Activated CD8-positive, alpha-beta T cell treated with anti-CD3 and anti-CD28 coated beads for 36 hours (primary cell): ENCODE data around the gene POLRMT. TPM values are rescaled to one million over a fixed set of nuclear protein-coding genes. Genes with fewer than 3 reads are reported as not detected.
A peak's percentile ranks its signal among the peaks of the same experiment; 100 is the strongest.
"Not testable (repeated sequence)": the region's sequence is repeated elsewhere in the genome, so short reads cannot be mapped to it uniquely, and the experiment has no call there.

ENCODE experiments used
- ATAC-seq: fragments of 200-7000 bp; cut with Tn5 transposase; one replicate; pipeline ENCODE4 v1.10.0; 2021; ENCODE audit warnings: mild to moderate bottlenecking, moderate library complexity
- CTCF ChIA-PET: fragments of 350-600 bp; sonication (Branson Sonifier 250); formaldehyde crosslinking; loops from one replicate; lab custom pipeline; 2021; ENCODE audit warnings: antibody characterized with exemption; lab: Charles Lee
- POLR2A ChIA-PET: fragments of 350-600 bp; sonication (Branson Sonifier 250); formaldehyde crosslinking; loops from one replicate; lab custom pipeline; 2021; ENCODE audit warnings: antibody characterized with exemption; lab: Charles Lee
- DNase-seq: peaks from one replicate; pipeline ENCODE4 v3.0.0-alpha.2; 2020
- H3K27ac Mint-ChIP-seq: one replicate; pipeline ENCODE4 v1.8.0; 2021; ENCODE audit warnings: mild to moderate bottlenecking, mixed read lengths
- H3K27me3 Mint-ChIP-seq: one replicate; pipeline ENCODE4 v1.8.0; 2021; ENCODE audit warnings: mixed read lengths
- H3K36me3 Mint-ChIP-seq: one replicate; pipeline ENCODE4 v1.8.0; 2021; ENCODE audit warnings: low read depth, mixed read lengths
- H3K4me1 Mint-ChIP-seq: one replicate; pipeline ENCODE4 v1.8.0; 2021; ENCODE audit warnings: low read depth, mixed read lengths
- H3K4me3 Mint-ChIP-seq: one replicate; pipeline ENCODE4 v1.8.0; 2021; ENCODE audit warnings: mild to moderate bottlenecking, moderate library complexity, mixed read lengths
- H3K9me3 Mint-ChIP-seq: one replicate; pipeline ENCODE4 v1.8.0; 2021; ENCODE audit warnings: mixed read lengths
- intact Hi-C: fragments of 100-400 bp; cut with micrococcal nuclease; formaldehyde crosslinking; loops from one replicate; pipeline ENCODE4 v1.10.0; 2022
- total RNA-seq, 2 experiments: library from RNA; stranded (reverse); gene quantifications; one replicate each; pipeline ENCODE4 v1.2.3, GENCODE V29; 2021
- TF ChIP-seq, protein P1 (sequence below): fragments of 200-600 bp; IDR thresholded peaks from one replicate; pipeline ENCODE4 v1.8.0; 2022; ENCODE audit warnings: antibody characterized with exemption, mild to moderate bottlenecking

Gene POLRMT
- total RNA-seq, 2 experiments from 2014 or later, result 66.6 to 67.9 TPM

DNA sequence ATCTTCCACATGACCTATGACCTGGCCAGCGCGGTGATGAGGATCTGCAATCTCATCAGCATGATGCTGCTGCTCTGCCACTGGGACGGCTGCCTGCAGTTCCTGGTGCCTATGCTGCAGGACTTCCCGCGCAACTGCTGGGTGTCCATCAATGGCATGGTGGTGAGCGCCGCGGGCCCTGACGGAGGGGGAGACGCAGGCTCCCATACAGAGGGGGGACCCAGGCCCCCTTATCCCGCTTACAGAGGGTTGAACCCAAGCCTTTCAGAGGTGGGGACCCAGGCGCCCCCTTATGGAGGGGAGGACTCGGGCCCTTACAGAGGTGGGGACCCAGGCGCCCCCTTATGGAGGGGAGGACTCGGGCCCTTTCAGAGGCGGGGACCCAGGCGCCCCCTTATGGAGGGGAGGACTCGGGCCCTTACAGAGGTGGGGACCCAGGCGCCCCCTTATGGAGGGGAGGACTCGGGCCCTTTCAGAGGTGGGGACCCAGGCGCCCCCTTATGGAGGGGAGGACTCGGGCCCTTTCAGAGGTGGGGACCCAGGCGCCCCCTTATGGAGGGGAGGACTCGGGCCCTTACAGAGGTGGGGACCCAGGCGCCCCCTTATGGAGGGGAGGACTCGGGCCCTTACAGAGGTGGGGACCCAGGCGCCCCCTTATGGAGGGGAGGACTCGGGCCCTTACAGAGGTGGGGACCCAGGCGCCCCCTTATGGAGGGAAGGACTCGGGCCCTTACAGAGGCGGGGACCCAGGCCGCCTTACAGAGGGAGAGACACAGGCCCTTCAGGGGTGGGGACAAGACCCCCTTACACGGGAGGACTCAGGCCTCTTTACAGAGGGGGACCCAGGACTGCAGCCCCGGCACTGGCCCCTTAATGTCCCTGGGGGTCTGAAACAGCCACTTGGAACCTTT is 28.0 kb downstream of the POLRMT start:
- TF ChIP-seq, protein P1, sequence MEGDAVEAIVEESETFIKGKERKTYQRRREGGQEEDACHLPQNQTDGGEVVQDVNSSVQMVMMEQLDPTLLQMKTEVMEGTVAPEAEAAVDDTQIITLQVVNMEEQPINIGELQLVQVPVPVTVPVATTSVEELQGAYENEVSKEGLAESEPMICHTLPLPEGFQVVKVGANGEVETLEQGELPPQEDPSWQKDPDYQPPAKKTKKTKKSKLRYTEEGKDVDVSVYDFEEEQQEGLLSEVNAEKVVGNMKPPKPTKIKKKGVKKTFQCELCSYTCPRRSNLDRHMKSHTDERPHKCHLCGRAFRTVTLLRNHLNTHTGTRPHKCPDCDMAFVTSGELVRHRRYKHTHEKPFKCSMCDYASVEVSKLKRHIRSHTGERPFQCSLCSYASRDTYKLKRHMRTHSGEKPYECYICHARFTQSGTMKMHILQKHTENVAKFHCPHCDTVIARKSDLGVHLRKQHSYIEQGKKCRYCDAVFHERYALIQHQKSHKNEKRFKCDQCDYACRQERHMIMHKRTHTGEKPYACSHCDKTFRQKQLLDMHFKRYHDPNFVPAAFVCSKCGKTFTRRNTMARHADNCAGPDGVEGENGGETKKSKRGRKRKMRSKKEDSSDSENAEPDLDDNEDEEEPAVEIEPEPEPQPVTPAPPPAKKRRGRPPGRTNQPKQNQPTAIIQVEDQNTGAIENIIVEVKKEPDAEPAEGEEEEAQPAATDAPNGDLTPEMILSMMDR, result peak; percentile 47
- CTCF ChIA-PET, result interaction anchor here (0.8 kb wide), 1 partner anchor 20 kb away, joined by 3 read pairs; no protein-coding TSS in a partner anchor
- not testable (repeated sequence) for H3K27ac Mint-ChIP-seq

DNA sequence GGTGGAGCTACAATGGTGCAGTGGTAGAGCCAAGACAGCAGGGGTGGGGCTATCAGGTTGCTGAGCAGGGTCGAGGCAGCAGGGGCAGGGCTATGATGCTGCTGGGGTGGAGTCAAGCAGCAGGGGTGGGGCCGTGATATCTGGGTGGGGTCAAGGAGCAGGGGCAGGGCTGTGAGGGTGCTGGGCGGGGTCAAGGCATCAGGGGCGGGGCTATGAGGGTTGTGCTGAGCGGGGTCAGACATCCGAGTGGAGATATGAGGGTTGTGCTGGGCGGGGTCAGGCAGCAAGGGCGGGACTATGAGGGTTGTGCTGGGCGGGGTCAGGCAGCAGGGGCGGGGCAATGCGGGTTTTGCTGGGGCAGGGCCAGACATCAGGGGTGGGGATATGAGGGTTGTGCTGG is 29.0 kb downstream of the POLRMT start:
- ChIA-PET POLR2A (no interaction called here), CTCF (no interaction called here)
- Mint-ChIP-seq H3K9me3 (peaks cover 2% of the 10 kb centered on the region), H3K27ac (no peak overlapping the region), H3K4me3 (no peak overlapping the region), H3K4me1 (no peaks in the 10 kb centered on the region), H3K27me3 (no peaks in the 10 kb centered on the region), H3K36me3 (no peaks in the 10 kb centered on the region)
- ATAC-seq (peak; percentile 85), DNase-seq (peak; percentile 77)
- intact Hi-C loops, result no loop called here
- TF ChIP-seq, protein P1, result no peak

More for the DNA sequence above, 28.0 kb downstream of the POLRMT start:
- H3K4me3 Mint-ChIP-seq, H3K27me3 Mint-ChIP-seq, H3K9me3 Mint-ChIP-seq, H3K36me3 Mint-ChIP-seq, H3K4me1 Mint-ChIP-seq, intact Hi-C loops, POLR2A ChIA-PET: not testable (repeated sequence)
- DNase-seq (peak; percentile 59), ATAC-seq (peak; percentile 9)

DNA sequence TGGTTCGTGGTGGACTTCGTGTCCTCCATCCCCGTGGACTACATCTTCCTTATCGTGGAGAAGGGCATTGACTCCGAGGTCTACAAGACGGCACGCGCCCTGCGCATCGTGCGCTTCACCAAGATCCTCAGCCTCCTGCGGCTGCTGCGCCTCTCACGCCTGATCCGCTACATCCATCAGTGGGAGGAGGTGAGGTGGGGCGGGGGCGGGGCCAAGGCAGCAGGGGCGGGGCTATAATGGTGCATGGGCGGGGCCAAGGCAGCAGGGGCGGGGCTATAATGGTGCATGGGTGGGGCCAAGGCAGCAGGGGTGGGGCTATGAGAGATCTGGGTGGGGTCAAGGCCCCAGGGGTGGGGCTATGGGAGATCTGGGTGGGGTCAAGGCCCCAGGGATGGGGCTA is 29.6 kb downstream of the POLRMT start:
- H3K27ac Mint-ChIP-seq, H3K9me3 Mint-ChIP-seq, H3K27me3 Mint-ChIP-seq, H3K4me3 Mint-ChIP-seq, POLR2A ChIA-PET, H3K4me1 Mint-ChIP-seq, intact Hi-C loops, H3K36me3 Mint-ChIP-seq, CTCF ChIA-PET: not testable (repeated sequence)
- ATAC-seq, result peak; percentile 63
- peak; percentile 37 for DNase-seq

DNA sequence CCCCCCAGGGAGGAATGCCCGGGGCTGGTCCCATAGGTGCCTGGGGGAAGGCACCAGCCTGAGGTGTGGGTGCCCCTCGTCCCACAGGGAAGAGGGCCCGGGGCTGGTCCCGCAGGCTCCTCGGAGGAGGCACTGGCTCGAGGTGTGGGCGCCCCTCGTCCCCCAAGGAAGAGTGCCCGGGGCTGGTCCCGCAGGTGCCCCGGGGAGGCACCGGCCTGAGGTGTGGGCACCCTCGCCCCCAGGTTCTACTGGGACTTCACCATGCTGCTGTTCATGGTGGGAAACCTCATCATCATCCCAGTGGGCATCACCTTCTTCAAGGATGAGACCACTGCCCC is 30.1 kb downstream of the POLRMT start:
- H3K4me1 Mint-ChIP-seq, H3K4me3 Mint-ChIP-seq, H3K36me3 Mint-ChIP-seq, ATAC-seq, H3K27me3 Mint-ChIP-seq, H3K9me3 Mint-ChIP-seq, CTCF ChIA-PET, intact Hi-C loops, POLR2A ChIA-PET, H3K27ac Mint-ChIP-seq, DNase-seq: not testable (repeated sequence)

DNA sequence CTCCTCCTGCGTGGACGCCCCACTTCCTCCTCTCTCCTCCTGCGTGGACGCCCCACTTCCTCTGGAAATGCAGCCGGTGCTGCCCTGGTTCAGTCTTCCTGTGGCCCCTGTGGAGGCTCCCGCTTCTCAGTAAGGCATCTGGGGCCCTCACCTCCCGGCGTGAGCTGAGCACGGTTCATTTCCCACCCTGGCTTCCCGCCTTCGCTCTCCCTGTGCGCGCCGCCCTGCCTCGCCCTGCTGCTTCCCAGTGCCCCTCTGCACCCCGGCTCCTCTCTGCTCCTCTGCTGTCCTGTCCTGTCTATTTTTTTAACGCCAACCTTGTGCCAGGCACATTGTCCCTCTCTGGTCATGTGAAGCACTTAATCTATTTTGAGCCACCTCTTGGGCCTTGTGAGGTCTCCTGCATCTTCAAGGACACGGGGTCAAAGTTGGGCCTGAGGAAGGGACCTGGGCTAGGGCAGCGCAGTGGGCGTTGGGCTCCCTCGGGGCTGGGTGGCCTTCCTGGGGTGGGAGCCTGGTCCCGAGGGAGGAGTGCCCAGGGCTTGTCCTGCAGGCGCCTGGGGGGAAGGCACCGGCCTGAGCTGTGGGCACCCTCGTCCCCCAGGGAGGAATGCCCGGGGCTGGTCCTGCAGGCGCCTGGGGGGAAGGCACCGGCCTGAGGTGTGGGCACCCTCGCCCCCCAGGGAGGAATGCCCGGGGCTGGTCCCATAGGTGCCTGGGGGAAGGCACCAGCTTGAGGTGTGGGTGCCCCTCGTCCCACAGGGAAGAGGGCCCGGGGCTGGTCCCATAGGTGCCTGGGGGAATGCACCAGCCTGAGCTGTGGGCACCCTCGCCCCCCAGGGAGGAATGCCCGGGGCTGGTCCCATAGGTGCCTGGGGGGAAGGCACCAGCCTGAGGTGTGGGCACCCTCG is 30.7 kb downstream of the POLRMT start:
- POLR2A ChIA-PET, result no interaction called here
- DNase-seq (no peak), ATAC-seq (no peak)
- Mint-ChIP-seq H3K4me3 (no peak overlapping the region), H3K36me3 (no peaks in the 10 kb centered on the region), H3K4me1 (no peaks in the 10 kb centered on the region), H3K27me3 (no peaks in the 10 kb centered on the region), H3K9me3 (peaks cover 2% of the 10 kb centered on the region), H3K27ac (no peak overlapping the region)
- intact Hi-C loops, result no loop called here
- TF ChIP-seq, protein P1, result no peak
- CTCF ChIA-PET, result no interaction called here
